Coronary artery (tissue), 2 donors: Measurements from ENCODE around the gene RSPH6A.

Source experiments
- DNase-seq: peaks from one replicate; pipeline ENCODE4 v3.0.0-alpha.2; 2017; ENCODE audit warnings: low spot score
- H3K27ac ChIP-seq, 2 donors: fragments of 200-600 bp; sonication (generic); one replicate each; pipeline ENCODE4 v1.5.1; 2016 to 2019
- H3K4me3 ChIP-seq: fragments of 200-600 bp; sonication (generic); 2 replicates; pipeline ENCODE4 v1.5.1; 2016; ENCODE audit warnings: mild to moderate bottlenecking, moderate library complexity
- TF ChIP-seq, protein P1 (sequence below): fragments of 200-600 bp; sonication (generic); IDR thresholded peaks from one replicate; pipeline ENCODE4 v1.5.1; 2019; ENCODE audit warnings: antibody characterized with exemption

RSPH6A gene

DNA sequence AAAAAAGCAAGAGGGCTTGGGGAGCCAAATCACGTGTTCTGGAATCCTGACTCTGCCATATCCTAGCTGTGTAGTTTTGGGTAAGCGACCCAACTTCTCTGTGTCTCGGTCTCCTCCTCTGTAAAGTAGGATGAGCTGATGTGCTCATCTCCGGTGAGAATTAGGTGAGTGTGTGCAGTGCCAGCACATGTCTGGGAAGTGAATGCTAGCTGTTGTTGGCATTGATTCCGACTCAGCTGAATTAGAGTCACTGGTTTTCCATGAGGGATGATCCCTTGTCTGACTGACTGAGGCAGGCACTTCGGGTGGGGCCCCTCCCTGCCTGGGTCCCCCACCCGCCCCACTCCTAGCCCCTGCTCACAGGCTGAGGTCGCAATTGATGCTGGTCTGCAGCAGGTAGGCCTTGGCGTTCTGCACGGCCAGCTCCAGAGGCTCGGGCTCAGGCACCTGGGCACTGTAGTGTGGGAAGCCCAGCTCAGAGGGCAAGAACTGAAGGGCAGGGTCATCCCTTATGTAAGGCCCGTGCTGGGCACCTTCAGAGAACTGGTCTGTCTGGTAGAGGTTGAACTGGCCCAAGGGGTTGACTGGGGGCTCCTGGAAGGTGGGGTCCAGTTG, 835 bp downstream of the RSPH6A start:
- H3K4me3 ChIP-seq, result no peak overlapping the region
- no peak overlapping the region for H3K27ac ChIP-seq
- TF ChIP-seq, protein P1, sequence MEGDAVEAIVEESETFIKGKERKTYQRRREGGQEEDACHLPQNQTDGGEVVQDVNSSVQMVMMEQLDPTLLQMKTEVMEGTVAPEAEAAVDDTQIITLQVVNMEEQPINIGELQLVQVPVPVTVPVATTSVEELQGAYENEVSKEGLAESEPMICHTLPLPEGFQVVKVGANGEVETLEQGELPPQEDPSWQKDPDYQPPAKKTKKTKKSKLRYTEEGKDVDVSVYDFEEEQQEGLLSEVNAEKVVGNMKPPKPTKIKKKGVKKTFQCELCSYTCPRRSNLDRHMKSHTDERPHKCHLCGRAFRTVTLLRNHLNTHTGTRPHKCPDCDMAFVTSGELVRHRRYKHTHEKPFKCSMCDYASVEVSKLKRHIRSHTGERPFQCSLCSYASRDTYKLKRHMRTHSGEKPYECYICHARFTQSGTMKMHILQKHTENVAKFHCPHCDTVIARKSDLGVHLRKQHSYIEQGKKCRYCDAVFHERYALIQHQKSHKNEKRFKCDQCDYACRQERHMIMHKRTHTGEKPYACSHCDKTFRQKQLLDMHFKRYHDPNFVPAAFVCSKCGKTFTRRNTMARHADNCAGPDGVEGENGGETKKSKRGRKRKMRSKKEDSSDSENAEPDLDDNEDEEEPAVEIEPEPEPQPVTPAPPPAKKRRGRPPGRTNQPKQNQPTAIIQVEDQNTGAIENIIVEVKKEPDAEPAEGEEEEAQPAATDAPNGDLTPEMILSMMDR, result no peak
- no peak for DNase-seq

DNA sequence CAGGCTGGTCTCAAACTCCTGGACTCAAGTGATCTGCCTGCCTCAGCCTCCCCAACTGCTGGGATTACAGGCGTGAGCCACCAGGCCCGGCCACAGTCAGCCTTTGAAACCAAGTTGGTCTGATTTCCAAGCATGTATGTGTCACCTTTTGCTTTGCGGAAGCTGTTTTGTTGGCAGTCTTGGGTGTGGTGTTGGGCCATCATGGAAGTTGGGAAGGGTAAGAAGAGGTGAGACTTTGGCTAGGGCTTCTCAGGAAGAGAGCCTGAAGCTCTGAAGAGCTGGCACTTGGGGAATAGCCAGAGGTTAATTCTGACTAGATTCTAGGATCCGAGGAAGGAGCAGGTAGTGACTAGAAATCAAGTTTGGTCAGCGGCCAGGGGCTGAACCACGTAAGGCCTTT, 2.8 kb downstream of the RSPH6A start:
- Histone ChIP-seq H3K4me3 (no peak overlapping the region), H3K27ac (no peak overlapping the region)
- DNase-seq, result no peak
- TF ChIP-seq, protein P1, result no peak

DNA sequence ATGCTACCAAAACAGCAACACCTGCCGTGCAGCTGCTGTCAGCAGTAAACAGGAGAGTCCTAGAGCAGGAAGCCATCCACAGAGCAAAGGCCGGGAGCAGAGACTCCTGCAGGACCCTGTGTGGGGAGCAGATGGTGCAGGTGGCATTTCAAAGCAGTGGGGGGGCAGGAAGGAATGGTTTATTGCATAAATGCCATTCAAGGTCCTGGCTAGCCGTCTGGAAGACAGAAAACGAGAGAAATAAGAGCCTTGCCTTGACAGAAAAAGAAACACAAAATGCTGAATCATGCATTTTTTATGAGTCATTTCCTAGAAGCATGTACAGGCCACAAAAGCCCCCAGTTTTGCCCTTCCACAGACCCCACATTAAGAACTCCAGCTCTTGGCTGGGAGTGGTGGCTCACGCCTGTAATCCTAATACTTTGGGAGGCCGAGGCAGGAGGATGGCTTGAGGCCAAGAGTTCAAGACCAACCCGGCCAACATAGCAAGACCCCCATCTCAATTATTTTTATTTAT, 5.4 kb downstream of the RSPH6A start:
- no peak overlapping the region for H3K27ac ChIP-seq
- TF ChIP-seq, protein P1, result no peak

DNA sequence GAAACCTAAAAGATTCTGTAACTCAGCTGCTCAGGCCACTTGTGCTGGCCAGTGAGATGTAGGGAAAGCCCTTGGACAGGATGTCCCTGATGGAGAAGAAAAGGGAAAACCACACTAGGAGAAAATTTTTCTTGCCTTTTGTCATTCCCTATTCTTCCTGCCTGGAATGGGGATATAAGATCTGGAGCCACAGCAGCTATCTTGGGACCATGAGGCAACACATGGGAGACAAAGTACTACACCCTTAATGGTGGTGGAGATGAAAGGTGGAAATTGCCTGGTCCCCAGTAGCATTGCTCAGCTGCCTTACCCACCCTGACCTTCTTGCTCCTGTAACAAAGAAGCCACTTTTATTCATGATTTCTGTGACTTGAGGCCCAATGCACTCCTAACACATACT, 9.4 kb downstream of the RSPH6A start:
- TF ChIP-seq, protein P1, result no peak
- no peak for DNase-seq
- no peak overlapping the region for H3K4me3 ChIP-seq
- H3K27ac ChIP-seq, result no peak overlapping the region

More for the DNA sequence above, 5.4 kb downstream of the RSPH6A start:
- no peak for DNase-seq
- no peak overlapping the region for H3K4me3 ChIP-seq

DNA sequence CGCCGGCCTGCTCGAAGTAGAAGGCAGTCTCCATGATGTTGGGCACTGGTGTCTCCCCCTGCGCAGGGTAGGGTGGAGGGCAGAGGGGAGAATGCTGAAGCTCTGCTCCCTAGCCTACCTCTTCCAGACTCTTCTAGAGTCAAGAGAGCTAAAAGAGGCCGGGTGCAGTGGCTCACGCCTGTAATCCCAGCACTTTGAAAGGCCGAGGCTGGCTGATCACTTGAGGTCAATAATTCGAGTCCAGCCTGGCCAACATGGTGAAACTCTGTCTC, 10.2 kb downstream of the RSPH6A start:
- H3K4me3 ChIP-seq, result no peak overlapping the region
- TF ChIP-seq, protein P1, result no peak
- no peak for DNase-seq
- no peak overlapping the region for H3K27ac ChIP-seq

DNA sequence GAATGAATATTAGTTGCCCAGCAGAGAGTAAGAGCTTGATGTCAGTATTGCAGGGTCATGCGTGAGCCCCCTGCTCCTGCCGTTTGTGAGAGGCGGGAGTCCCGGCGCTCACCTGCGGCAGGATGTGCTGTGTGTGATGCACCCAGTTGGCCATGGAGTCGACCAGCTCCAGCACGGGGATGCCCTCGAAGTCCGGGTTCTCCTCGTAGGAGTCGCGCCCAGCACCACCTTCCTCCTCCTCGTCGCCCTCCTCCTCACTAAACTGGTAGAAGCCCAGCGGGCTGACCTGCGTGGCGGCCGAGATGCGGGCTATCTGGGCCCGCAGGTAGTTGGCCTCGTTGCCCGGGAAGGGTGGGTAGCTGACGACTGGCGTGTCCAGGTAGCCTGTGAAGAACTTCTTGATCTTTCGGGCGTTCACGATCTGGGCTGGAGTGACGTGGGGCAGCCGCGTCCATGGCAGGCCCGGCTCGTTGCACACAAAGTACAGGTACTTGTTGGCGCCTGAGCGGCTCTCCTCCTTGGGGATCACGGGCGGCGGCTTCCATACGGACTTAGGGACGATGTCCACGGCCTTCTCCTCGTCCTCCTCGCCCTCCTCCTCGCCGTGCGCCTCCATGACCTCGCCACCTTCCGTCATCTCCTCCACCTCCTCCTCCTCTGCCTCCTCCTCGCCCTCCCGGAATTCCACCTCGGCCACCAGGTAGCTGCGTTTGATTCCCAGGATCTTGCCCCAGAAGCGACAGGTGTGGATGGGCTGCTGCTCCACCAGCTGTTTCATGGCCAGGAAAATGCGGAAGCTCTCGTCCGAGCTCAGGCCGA, 10.8 kb downstream of the RSPH6A start:
- Histone ChIP-seq H3K4me3 (no peak overlapping the region), H3K27ac (no peak overlapping the region)
- TF ChIP-seq, protein P1, result no peak
- no peak for DNase-seq
